ENCODE data around the gene RPS6KA2. TPM values are rescaled to one million over a fixed set of nuclear protein-coding genes. Genes with fewer than 3 reads are reported as not detected.

The RPS6KA2 gene
- total RNA-seq, 1 experiment from 2014 or later: 12.3 TPM

- Mint-ChIP-seq H3K9me3 (no peaks in the 10 kb centered on the region), H3K4me1 (peaks cover 14 to 25% of the 10 kb centered on the region in 2 experiments), H3K27ac (no peak overlapping the region), H3K36me3 (ENCODE audit: insufficient read depth in 1 of 3, low read depth in 3 of 3) (no peaks in the 10 kb centered on the region), H3K27me3 (ENCODE audit: low read depth) (peaks cover 4% of the 10 kb centered on the region), H3K4me3 (no peak overlapping the region)
- Histone ChIP-seq H2AK5ac (ENCODE audit: insufficient read length, low read length) (no peak overlapping the region), H2BK12ac (ENCODE audit: insufficient read length, low read depth, low read length) (no peak overlapping the region), H4K20me1 (ENCODE audit: control insufficient read depth, insufficient read depth, insufficient read length) (no peaks in the 10 kb centered on the region), H2AFZ (ENCODE audit: low read length) (no peak overlapping the region), H3K4me2 (ENCODE audit: insufficient read depth, insufficient read length, low read length) (no peak overlapping the region), H3K14ac (ENCODE audit: insufficient read depth, low read length) (no peak overlapping the region), H3K79me2 (ENCODE audit: insufficient read depth, low read length) (no peaks in the 10 kb centered on the region), H3T11ph (ENCODE audit: low read length) (no peak overlapping the region), H4K5ac (ENCODE audit: insufficient read length, low read depth, low read length) (no peak overlapping the region), H2BK120ac (ENCODE audit: low read depth, low read length, poor library complexity, severe bottlenecking) (no peak overlapping the region), H3K9ac (ENCODE audit: extremely low read depth, insufficient read length, low read length) (no peak overlapping the region), H3K18ac (ENCODE audit: insufficient read length, low read depth, low read length) (no peak overlapping the region), H3K79me1 (ENCODE audit: insufficient read depth, low read depth, low read length, poor library complexity, severe bottlenecking) (no peaks in the 10 kb centered on the region), H2BK15ac (ENCODE audit: low read depth, low read length) (no peak overlapping the region), H3K27me3 (ENCODE audit: insufficient read depth, low read length) (no peaks in the 10 kb centered on the region), H3K56ac (ENCODE audit: insufficient read length, low read depth, low read length) (no peak overlapping the region), H3K4me1 (ENCODE audit: insufficient read depth, low read length) (peaks cover 4% of the 10 kb centered on the region; the same call in 1 of the 2 replicates), H3K23me2 (ENCODE audit: insufficient read length, low read depth, low read length, poor library complexity, severe bottlenecking) (no peaks in the 10 kb centered on the region), H3K4ac (ENCODE audit: low read depth, low read length) (no peak overlapping the region), H2BK5ac (ENCODE audit: insufficient read length, low read length) (no peak overlapping the region), H3K23ac (ENCODE audit: insufficient read length, low read depth, low read length) (no peak overlapping the region), H4K8ac (replicated peaks; ENCODE audit: insufficient read length, low read depth, low read length) (no peak overlapping the region), H4K91ac (ENCODE audit: insufficient read length, low read depth, low read length) (no peak overlapping the region), H3K9me3 (ENCODE audit: control insufficient read depth, low read depth, low read length) (no peaks in the 10 kb centered on the region), H3K27ac (ENCODE audit: insufficient read length, low read depth, low read length) (no peak overlapping the region), H2BK20ac (ENCODE audit: low read depth, low read length, poor library complexity, severe bottlenecking) (no peak overlapping the region)
- no peak for TF ChIP-seq CTCF (conservative IDR thresholded peaks at IDR 0.05)
- no CpG with 5 or more reads among the region's 9 CpGs for WGBS (ENCODE audit: extremely low coverage, insufficient read length, low lambda C conversion rate)
- DNase-seq: no peak
These were observed 21.8 kb upstream of the RPS6KA2 start for GRCh38 chr6:166648846-166649245.
